Fibroblast of lung (primary cell): ENCODE measurements around the gene RNASEH2B. TPM values are rescaled to one million over a fixed set of nuclear protein-coding genes. Genes with fewer than 3 reads are reported as not detected.

ENCODE experiments used
- DNase-seq, 2 donors: peaks; one replicate each; pipeline versions ENCODE4 v3.0.0 to v3.0.0-alpha.2; 2010; ENCODE audit warnings: low read depth in 2 of 2
- H2AFZ ChIP-seq: 2 replicates; pipeline ENCODE4 v1.5.1; 2012; ENCODE audit warnings: low read length, control low read depth, inconsistent platforms
- H3K27ac ChIP-seq: 2 replicates; pipeline ENCODE4 v1.5.1; 2011; ENCODE audit warnings: low read length, control low read depth; ENCODE audit not compliant: insufficient read depth
- H3K27me3 ChIP-seq: 2 replicates; pipeline ENCODE4 v1.5.1; 2011; ENCODE audit warnings: mild to moderate bottlenecking, low read length; ENCODE audit not compliant: control insufficient read depth, insufficient read depth
- H3K36me3 ChIP-seq: 2 replicates; pipeline ENCODE4 v1.5.1; 2011; ENCODE audit warnings: low read length; ENCODE audit not compliant: control insufficient read depth, insufficient read depth
- H3K4me1 ChIP-seq: 2 replicates; pipeline ENCODE4 v1.5.1; 2011; ENCODE audit warnings: low read length; ENCODE audit not compliant: control insufficient read depth, insufficient read depth; ENCODE audit errors: extremely low read depth
- H3K4me2 ChIP-seq: 2 replicates; pipeline ENCODE4 v1.5.1; 2011; ENCODE audit warnings: low read length, control low read depth; ENCODE audit not compliant: insufficient read depth; ENCODE audit errors: extremely low read depth
- H3K4me3 ChIP-seq, 4 experiments: fragments of 200-600 bp in 1 of 4; sonication (generic) in 1 of 4; replicated peaks in 1 of 4; 2 replicates each; pipeline ENCODE4 v1.5.1; 2011 to 2016; ENCODE audit warnings: low read length in 4 of 4, low read depth in 3 of 4, mild to moderate bottlenecking in 3 of 4, control low read depth in 2 of 4, inconsistent platforms in 1 of 4, mixed read lengths in 1 of 4; ENCODE audit not compliant: insufficient read depth in 1 of 4; ENCODE audit errors: control extremely low read depth in 1 of 4
- H3K79me2 ChIP-seq: 2 replicates; pipeline ENCODE4 v1.5.1; 2012; ENCODE audit warnings: mild to moderate bottlenecking, low read length, inconsistent platforms; ENCODE audit not compliant: control insufficient read depth, insufficient read depth
- H3K9ac ChIP-seq: 2 replicates; pipeline ENCODE4 v1.5.1; 2011; ENCODE audit warnings: mild to moderate bottlenecking, low read length, control low read depth; ENCODE audit not compliant: insufficient read depth
- H3K9me3 ChIP-seq: 2 replicates; pipeline ENCODE4 v1.5.1; 2012; ENCODE audit warnings: low read depth, low read length; ENCODE audit not compliant: control insufficient read depth, insufficient read depth
- H4K20me1 ChIP-seq: 2 replicates; pipeline ENCODE4 v1.5.1; 2011; ENCODE audit warnings: low read length; ENCODE audit not compliant: control insufficient read depth, insufficient read depth; ENCODE audit errors: extremely low read depth
- EZH2 ChIP-seq: IDR thresholded peaks from 2 replicates; pipeline ENCODE4 v1.5.1; 2012; ENCODE audit warnings: low read length, control low read depth, mild to moderate bottlenecking; ENCODE audit errors: missing control alignments
- polyA plus RNA-seq, 2 donors: library from polyadenylated mRNA; depleted of rRNA in 1 of 2; stranded (reverse) in 1 of 2; unstranded in 1 of 2; fragments of >200 nt; gene quantifications; 2 replicates each; pipeline ENCODE4 v1.2.1, GENCODE V29; 2011 to 2012; ENCODE audit warnings: missing spikeins in 1 of 2
- total RNA-seq: library from RNA; depleted of rRNA; stranded (reverse); fragments of >200 nt; gene quantifications from 2 replicates; pipeline ENCODE4 v1.2.1, GENCODE V29; 2014
- TF ChIP-seq, protein P1 (sequence below), 2 donors: IDR thresholded peaks in 1 of 2; conservative IDR thresholded peaks in 1 of 2; 1 replicate in 1 of 2; 2 replicates in 1 of 2; pipeline ENCODE4 v1.5.1; 2011 to 2012; ENCODE audit warnings: low read length in 2 of 2, control low read depth in 1 of 2, inconsistent platforms in 1 of 2, low read depth in 1 of 2, mild to moderate bottlenecking in 1 of 2

RNASEH2B gene
- total and polyA plus RNA-seq, 2 donors (not counting 1 experiment from before 2014, with no cell fraction given), result 24.5 to 68.7 TPM

DNA sequence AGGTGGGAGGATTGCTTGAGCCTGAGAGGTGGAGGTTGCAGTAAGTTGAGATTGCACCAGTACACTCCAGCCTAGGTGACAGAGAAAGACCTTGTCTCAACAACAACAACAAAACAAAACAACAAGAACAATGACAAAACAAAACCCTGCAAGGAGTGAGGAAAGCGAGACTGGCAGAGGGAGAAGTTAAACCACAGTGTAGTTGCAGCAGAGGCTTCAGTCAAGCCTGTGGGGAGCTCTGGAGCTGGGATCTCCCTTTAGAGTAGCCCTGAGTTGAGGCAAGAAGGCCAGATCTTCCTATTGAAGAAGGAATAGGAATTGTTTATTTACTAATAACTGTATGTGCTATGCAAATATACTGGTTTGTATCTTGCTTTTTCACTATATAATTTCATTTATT, 25.3 kb upstream of the RNASEH2B start:
- Histone ChIP-seq H3K36me3 (no peaks in the 10 kb centered on the region), H3K27ac (no peak overlapping the region), H2AFZ (no peak overlapping the region), H3K9me3 (no peaks in the 10 kb centered on the region), H3K4me2 (no peak overlapping the region), H4K20me1 (no peaks in the 10 kb centered on the region), H3K27me3 (no peaks in the 10 kb centered on the region), H3K4me3 (no peak overlapping the region), H3K79me2 (no peaks in the 10 kb centered on the region), H3K4me1 (no peaks in the 10 kb centered on the region), H3K9ac (no peak overlapping the region)
- no peak for DNase-seq
- TF ChIP-seq, protein P1, sequence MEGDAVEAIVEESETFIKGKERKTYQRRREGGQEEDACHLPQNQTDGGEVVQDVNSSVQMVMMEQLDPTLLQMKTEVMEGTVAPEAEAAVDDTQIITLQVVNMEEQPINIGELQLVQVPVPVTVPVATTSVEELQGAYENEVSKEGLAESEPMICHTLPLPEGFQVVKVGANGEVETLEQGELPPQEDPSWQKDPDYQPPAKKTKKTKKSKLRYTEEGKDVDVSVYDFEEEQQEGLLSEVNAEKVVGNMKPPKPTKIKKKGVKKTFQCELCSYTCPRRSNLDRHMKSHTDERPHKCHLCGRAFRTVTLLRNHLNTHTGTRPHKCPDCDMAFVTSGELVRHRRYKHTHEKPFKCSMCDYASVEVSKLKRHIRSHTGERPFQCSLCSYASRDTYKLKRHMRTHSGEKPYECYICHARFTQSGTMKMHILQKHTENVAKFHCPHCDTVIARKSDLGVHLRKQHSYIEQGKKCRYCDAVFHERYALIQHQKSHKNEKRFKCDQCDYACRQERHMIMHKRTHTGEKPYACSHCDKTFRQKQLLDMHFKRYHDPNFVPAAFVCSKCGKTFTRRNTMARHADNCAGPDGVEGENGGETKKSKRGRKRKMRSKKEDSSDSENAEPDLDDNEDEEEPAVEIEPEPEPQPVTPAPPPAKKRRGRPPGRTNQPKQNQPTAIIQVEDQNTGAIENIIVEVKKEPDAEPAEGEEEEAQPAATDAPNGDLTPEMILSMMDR (conservative IDR thresholded peaks at IDR 0.05 in 1 of 2, IDR thresholded peaks at IDR 0.05 in 1 of 2; ENCODE audit: low read depth in 1 of 2, low read length in 2 of 2), result no peak
- no peak for TF ChIP-seq EZH2

DNA sequence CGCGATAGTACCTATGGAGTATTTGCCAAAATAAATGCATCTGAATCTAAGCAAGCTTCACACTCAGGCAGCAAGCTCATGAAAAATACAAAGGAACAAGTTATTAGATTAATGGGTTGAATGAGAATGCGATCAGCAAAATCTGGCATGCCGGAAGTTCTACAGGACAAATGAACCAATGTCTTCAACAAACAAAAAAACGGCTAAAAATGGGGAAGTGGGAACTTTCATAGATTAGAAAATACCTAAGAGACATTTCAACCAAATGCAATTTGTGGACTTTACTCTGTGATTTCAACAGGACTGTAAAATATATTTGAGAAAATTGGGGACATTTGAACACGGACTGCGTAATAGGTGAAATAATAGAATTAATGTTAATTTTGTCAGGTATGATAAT, 22.4 kb upstream of the RNASEH2B start:
- H3K4me1 ChIP-seq, result no peaks in the 10 kb centered on the region
- no peak overlapping the region for H3K27ac ChIP-seq
- no peak overlapping the region for H3K9ac ChIP-seq
- H3K36me3 ChIP-seq, result no peaks in the 10 kb centered on the region
- no peaks in the 10 kb centered on the region for H3K79me2 ChIP-seq
- no peak overlapping the region for H3K4me2 ChIP-seq
- H3K4me3 ChIP-seq, result no peak overlapping the region
- no peaks in the 10 kb centered on the region for H3K9me3 ChIP-seq
- H2AFZ ChIP-seq, result no peak overlapping the region
- DNase-seq, result no peak
- H3K27me3 ChIP-seq, result no peaks in the 10 kb centered on the region
- no peaks in the 10 kb centered on the region for H4K20me1 ChIP-seq
- TF ChIP-seq EZH2, result no peak
- TF ChIP-seq, protein P1 (conservative IDR thresholded peaks at IDR 0.05 in 1 of 2, IDR thresholded peaks at IDR 0.05 in 1 of 2; ENCODE audit: low read depth in 1 of 2, low read length in 2 of 2), result no peak

DNA sequence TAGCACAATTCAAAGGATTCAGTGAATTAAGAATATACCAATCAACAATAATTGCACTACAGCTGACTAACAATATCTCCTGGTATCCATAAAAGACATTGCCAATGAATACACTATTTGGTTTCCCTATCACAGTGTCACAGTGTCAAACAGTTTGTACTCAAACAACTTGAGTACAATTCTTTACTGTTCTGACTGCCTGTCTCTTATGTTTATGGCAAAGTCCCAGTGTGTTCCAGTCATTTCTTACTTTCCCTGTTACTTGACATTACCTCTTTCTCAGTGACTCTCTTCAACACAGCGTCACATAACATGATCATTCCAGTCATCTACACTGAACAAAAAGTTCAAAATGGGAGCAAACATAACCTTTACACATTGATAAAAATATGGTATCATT, 21.2 kb upstream of the RNASEH2B start:
- Histone ChIP-seq H3K27me3 (no peaks in the 10 kb centered on the region), H3K27ac (no peak overlapping the region)
- TF ChIP-seq, protein P1 (conservative IDR thresholded peaks at IDR 0.05 in 1 of 2, IDR thresholded peaks at IDR 0.05 in 1 of 2; ENCODE audit: low read depth in 1 of 2, low read length in 2 of 2), result no peak
- TF ChIP-seq EZH2, result no peak

More for the DNA sequence above, 21.2 kb upstream of the RNASEH2B start:
- no peak overlapping the region for H3K4me2 ChIP-seq
- H3K9ac ChIP-seq, result no peak overlapping the region
- H3K9me3 ChIP-seq, result no peaks in the 10 kb centered on the region
- no peak overlapping the region for H3K4me3 ChIP-seq
- no peak overlapping the region for H2AFZ ChIP-seq
- no peaks in the 10 kb centered on the region for H3K36me3 ChIP-seq
- H3K4me1 ChIP-seq, result no peaks in the 10 kb centered on the region
- H3K79me2 ChIP-seq, result no peaks in the 10 kb centered on the region
- no peak for DNase-seq
- no peaks in the 10 kb centered on the region for H4K20me1 ChIP-seq
